H9 (cell line): Measurements from ENCODE around the gene GGT7. TPM values are rescaled to one million over a fixed set of nuclear protein-coding genes. Genes with fewer than 3 reads are reported as not detected.

Source experiments
- DNase-seq: peaks from one replicate; pipeline ENCODE4 v3.0.0-alpha.2; 2017
- H2AFZ ChIP-seq: one replicate; pipeline ENCODE4 v1.6.1; 2013; ENCODE audit warnings: mild to moderate bottlenecking, low read length, control low read depth, moderate library complexity
- H2AK5ac ChIP-seq: 2 replicates; pipeline ENCODE4 v1.6.1; 2013; ENCODE audit warnings: low read length, control low read depth, mixed read lengths; ENCODE audit not compliant: insufficient read length
- H2BK120ac ChIP-seq: one replicate; pipeline ENCODE4 v1.6.1; 2013; ENCODE audit warnings: low read depth, mild to moderate bottlenecking, low read length, control low read depth, inconsistent platforms; ENCODE audit not compliant: poor library complexity, severe bottlenecking
- H2BK12ac ChIP-seq: 2 replicates; pipeline ENCODE4 v1.6.1; 2013; ENCODE audit warnings: low read length, control low read depth, mixed read lengths, low read depth; ENCODE audit not compliant: insufficient read length
- H2BK15ac ChIP-seq: 2 replicates; pipeline ENCODE4 v1.6.1; 2013; ENCODE audit warnings: low read depth, low read length, control low read depth
- H2BK20ac ChIP-seq: one replicate; pipeline ENCODE4 v1.6.1; 2013; ENCODE audit warnings: low read depth, mild to moderate bottlenecking, low read length, control low read depth, inconsistent platforms; ENCODE audit not compliant: poor library complexity, severe bottlenecking
- H2BK5ac ChIP-seq: 2 replicates; pipeline ENCODE4 v1.6.1; 2013; ENCODE audit warnings: low read length, control low read depth, mixed read lengths; ENCODE audit not compliant: insufficient read length
- H3K14ac ChIP-seq: 2 replicates; pipeline ENCODE4 v1.6.1; 2013; ENCODE audit warnings: low read length, control low read depth; ENCODE audit not compliant: insufficient read depth
- H3K18ac ChIP-seq: 2 replicates; pipeline ENCODE4 v1.6.1; 2013; ENCODE audit warnings: low read depth, mild to moderate bottlenecking, mixed read lengths, low read length, control low read depth; ENCODE audit not compliant: insufficient read length
- H3K23ac ChIP-seq: 2 replicates; pipeline ENCODE4 v1.6.1; 2013; ENCODE audit warnings: low read length, control low read depth, mixed read lengths, low read depth; ENCODE audit not compliant: insufficient read length
- H3K23me2 ChIP-seq: 2 replicates; pipeline ENCODE4 v1.6.1; 2013; ENCODE audit warnings: low read depth, mild to moderate bottlenecking, mixed read lengths, low read length, control low read depth; ENCODE audit not compliant: insufficient read length, poor library complexity, severe bottlenecking
- H3K27ac ChIP-seq: 2 replicates; pipeline ENCODE4 v1.5.1; 2013; ENCODE audit warnings: low read length, control low read depth, mixed read lengths, low read depth; ENCODE audit not compliant: insufficient read length
- H3K27me3 ChIP-seq: 2 replicates; pipeline ENCODE4 v1.6.1; 2013; ENCODE audit warnings: low read length, control low read depth, inconsistent platforms; ENCODE audit not compliant: insufficient read depth
- H3K4ac ChIP-seq: 2 replicates; pipeline ENCODE4 v1.6.1; 2013; ENCODE audit warnings: low read depth, mild to moderate bottlenecking, control low read depth, inconsistent platforms, low read length, moderate library complexity
- H3K4me1 ChIP-seq: 2 replicates; pipeline ENCODE4 v1.6.1; 2013; ENCODE audit warnings: low read length, control low read depth, inconsistent platforms; ENCODE audit not compliant: insufficient read depth
- H3K4me2 ChIP-seq: 2 replicates; pipeline ENCODE4 v1.6.1; 2013; ENCODE audit warnings: low read length, control low read depth, mixed read lengths; ENCODE audit not compliant: insufficient read length, insufficient read depth
- H3K56ac ChIP-seq: 2 replicates; pipeline ENCODE4 v1.6.1; 2013; ENCODE audit warnings: low read depth, mild to moderate bottlenecking, mixed read lengths, low read length, control low read depth; ENCODE audit not compliant: insufficient read length
- H3K79me1 ChIP-seq: 2 replicates; pipeline ENCODE4 v1.6.1; 2013; ENCODE audit warnings: low read depth, mild to moderate bottlenecking, moderate library complexity, low read length, control low read depth, inconsistent platforms; ENCODE audit not compliant: insufficient read depth, poor library complexity, severe bottlenecking
- H3K79me2 ChIP-seq: 2 replicates; pipeline ENCODE4 v1.6.1; 2013; ENCODE audit warnings: low read length, control low read depth, inconsistent platforms; ENCODE audit not compliant: insufficient read depth
- H3K9ac ChIP-seq: 2 replicates; pipeline ENCODE4 v1.6.1; 2013; ENCODE audit warnings: low read length, control low read depth, mixed read lengths; ENCODE audit not compliant: insufficient read length; ENCODE audit errors: extremely low read depth
- H3K9me3 ChIP-seq: one replicate; pipeline ENCODE4 v1.6.1; 2013; ENCODE audit warnings: low read depth, low read length, inconsistent platforms; ENCODE audit not compliant: control insufficient read depth
- H3T11ph ChIP-seq: one replicate; pipeline ENCODE4 v1.6.1; 2013; ENCODE audit warnings: mild to moderate bottlenecking, low read length, control low read depth, inconsistent platforms
- H4K20me1 ChIP-seq: one replicate; pipeline ENCODE4 v1.6.1; 2013; ENCODE audit not compliant: control insufficient read depth, insufficient read length, insufficient read depth
- H4K5ac ChIP-seq: 2 replicates; pipeline ENCODE4 v1.6.1; 2013; ENCODE audit warnings: low read depth, mild to moderate bottlenecking, mixed read lengths, low read length, control low read depth; ENCODE audit not compliant: insufficient read length
- H4K8ac ChIP-seq: replicated peaks from 2 replicates; pipeline ENCODE4 v1.6.1; 2013; ENCODE audit warnings: low read length, control low read depth, mixed read lengths, low read depth; ENCODE audit not compliant: insufficient read length
- H4K91ac ChIP-seq: 2 replicates; pipeline ENCODE4 v1.6.1; 2013; ENCODE audit warnings: low read depth, mild to moderate bottlenecking, moderate library complexity, mixed read lengths, low read length, control low read depth; ENCODE audit not compliant: insufficient read length
- H3K27ac Mint-ChIP-seq, 3 experiments: 2 replicates in 2 of 3; 3 replicates in 1 of 3; pipeline ENCODE4 v1.8.0; 2020 to 2021; ENCODE audit warnings: mixed read lengths in 3 of 3, mild to moderate bottlenecking in 1 of 3, moderate library complexity in 1 of 3
- H3K27me3 Mint-ChIP-seq: 2 replicates; pipeline ENCODE4 v1.8.0; 2021; ENCODE audit warnings: low read depth, mild to moderate bottlenecking, moderate library complexity, mixed read lengths
- H3K36me3 Mint-ChIP-seq, 3 experiments: 2 replicates in 2 of 3; 3 replicates in 1 of 3; pipeline ENCODE4 v1.8.0; 2020 to 2021; ENCODE audit warnings: low read depth in 3 of 3, mixed read lengths in 3 of 3; ENCODE audit not compliant: insufficient read depth in 1 of 3
- H3K4me1 Mint-ChIP-seq, 2 experiments: 2 replicates each; pipeline ENCODE4 v1.8.0; 2020; ENCODE audit warnings: mixed read lengths in 2 of 2
- H3K4me3 Mint-ChIP-seq, 2 experiments: 2 replicates in 1 of 2; 3 replicates in 1 of 2; pipeline ENCODE4 v1.8.0; 2020 to 2021; ENCODE audit warnings: mild to moderate bottlenecking in 2 of 2, mixed read lengths in 2 of 2, moderate library complexity in 1 of 2
- H3K9me3 Mint-ChIP-seq, 2 experiments: 2 replicates in 1 of 2; 3 replicates in 1 of 2; pipeline ENCODE4 v1.8.0; 2020; ENCODE audit warnings: mild to moderate bottlenecking in 2 of 2, mixed read lengths in 2 of 2, moderate library complexity in 1 of 2
- WGBS: extraction: QIAGEN DNeasy Blood & Tissue Kit; methylation state at CpG from one replicate; pipeline ENCODE4 v1.1.7; 2013; ENCODE audit warnings: missing lambda C conversion rate, low lambda C conversion rate, mixed read lengths; ENCODE audit not compliant: insufficient read length; ENCODE audit errors: extremely low coverage; 5-methylcytosine and 5-hydroxymethylcytosine counted together
- total RNA-seq: library from RNA; stranded (reverse); gene quantifications from 2 replicates; pipeline ENCODE4 v1.2.1, GENCODE V29; 2021
- TF ChIP-seq, protein P1 (sequence below): fragments of 200-600 bp; sonication (generic); conservative IDR thresholded peaks from 3 replicates; pipeline ENCODE4 v1.8.0; 2021; ENCODE audit warnings: antibody characterized with exemption, mild to moderate bottlenecking

The GGT7 gene
- total RNA-seq, 1 experiment from 2014 or later = 38.6 TPM

DNA sequence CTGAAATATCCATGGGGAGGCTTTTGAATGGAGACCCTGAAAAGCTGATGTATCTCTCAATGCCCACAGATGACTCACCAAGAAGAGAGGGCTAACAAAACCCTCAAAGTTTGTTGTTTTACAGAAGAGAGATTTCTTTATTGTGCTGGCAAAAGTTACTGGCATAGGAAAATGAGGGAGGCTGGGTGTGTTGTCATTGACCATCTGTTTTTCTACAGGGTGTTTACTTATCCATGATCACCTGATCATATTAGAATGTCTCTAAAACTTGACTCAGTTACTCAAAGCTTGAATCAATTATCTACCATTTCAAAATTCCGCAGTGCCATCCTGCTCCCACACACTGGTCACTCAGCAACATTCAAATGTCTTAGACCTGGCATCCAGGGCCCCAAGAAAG, 57.0 kb downstream of the GGT7 start:
- Histone ChIP-seq H3K14ac (no peak overlapping the region), H3K23ac (no peak overlapping the region), H2BK5ac (no peak overlapping the region), H4K20me1 (no peaks in the 10 kb centered on the region), H3K23me2 (no peaks in the 10 kb centered on the region), H2BK15ac (no peak overlapping the region), H3K27me3 (no peaks in the 10 kb centered on the region), H2AFZ (no peak overlapping the region), H3K4ac (no peak overlapping the region), H3K4me2 (no peak overlapping the region), H4K5ac (no peak overlapping the region), H3K27ac (no peak overlapping the region), H2AK5ac (no peak overlapping the region), H3K9ac (no peak overlapping the region), H4K91ac (no peak overlapping the region), H3K4me1 (peaks cover 2% of the 10 kb centered on the region), H3K18ac (no peak overlapping the region), H3K79me2 (no peaks in the 10 kb centered on the region), H2BK12ac (no peak overlapping the region), H2BK20ac (no peak overlapping the region), H3K56ac (no peak overlapping the region), H2BK120ac (no peak overlapping the region), H3T11ph (no peak overlapping the region), H3K79me1 (no peaks in the 10 kb centered on the region), H4K8ac (no peak overlapping the region), H3K9me3 (no peaks in the 10 kb centered on the region)
- Mint-ChIP-seq H3K9me3 (no peaks in the 10 kb centered on the region), H3K4me3 (no peak overlapping the region), H3K27ac (peak overlapping the region in 2 of 3 experiments; percentile 18 to 46; a peak in 3 of 7 replicates), H3K4me1 (peaks cover 28 to 33% of the 10 kb centered on the region in 2 experiments), H3K27me3 (no peaks in the 10 kb centered on the region), H3K36me3 (no peaks in the 10 kb centered on the region)
- WGBS = no CpG with 5 or more reads among the region's 1 CpG
- no peak for DNase-seq
- TF ChIP-seq, protein P1, sequence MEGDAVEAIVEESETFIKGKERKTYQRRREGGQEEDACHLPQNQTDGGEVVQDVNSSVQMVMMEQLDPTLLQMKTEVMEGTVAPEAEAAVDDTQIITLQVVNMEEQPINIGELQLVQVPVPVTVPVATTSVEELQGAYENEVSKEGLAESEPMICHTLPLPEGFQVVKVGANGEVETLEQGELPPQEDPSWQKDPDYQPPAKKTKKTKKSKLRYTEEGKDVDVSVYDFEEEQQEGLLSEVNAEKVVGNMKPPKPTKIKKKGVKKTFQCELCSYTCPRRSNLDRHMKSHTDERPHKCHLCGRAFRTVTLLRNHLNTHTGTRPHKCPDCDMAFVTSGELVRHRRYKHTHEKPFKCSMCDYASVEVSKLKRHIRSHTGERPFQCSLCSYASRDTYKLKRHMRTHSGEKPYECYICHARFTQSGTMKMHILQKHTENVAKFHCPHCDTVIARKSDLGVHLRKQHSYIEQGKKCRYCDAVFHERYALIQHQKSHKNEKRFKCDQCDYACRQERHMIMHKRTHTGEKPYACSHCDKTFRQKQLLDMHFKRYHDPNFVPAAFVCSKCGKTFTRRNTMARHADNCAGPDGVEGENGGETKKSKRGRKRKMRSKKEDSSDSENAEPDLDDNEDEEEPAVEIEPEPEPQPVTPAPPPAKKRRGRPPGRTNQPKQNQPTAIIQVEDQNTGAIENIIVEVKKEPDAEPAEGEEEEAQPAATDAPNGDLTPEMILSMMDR = no peak
